H1 (cell line): Measurements from ENCODE around the gene FGF12. TPM values are rescaled to one million over a fixed set of nuclear protein-coding genes. Genes with fewer than 3 reads are reported as not detected.

Experiments used
- CTCF ChIP-seq, 3 experiments: IDR thresholded peaks; 1 replicate in 2 of 3; 2 replicates in 1 of 3; pipeline versions ENCODE4 v1.5.1 to v1.6.1; 2011; ENCODE audit warnings: low read length in 3 of 3, mild to moderate bottlenecking in 3 of 3, inconsistent platforms in 2 of 3, low read depth in 1 of 3, moderate library complexity in 1 of 3; ENCODE audit not compliant: insufficient read depth in 1 of 3; ENCODE audit errors: control extremely low read depth in 1 of 3
- KDM4A ChIP-seq: IDR thresholded peaks from one replicate; pipeline ENCODE4 v1.7.1; 2012; ENCODE audit warnings: low read depth, mild to moderate bottlenecking, moderate library complexity, low read length, inconsistent platforms; ENCODE audit not compliant: severe bottlenecking
- RXRA ChIP-seq: IDR thresholded peaks from 2 replicates; pipeline ENCODE4 v1.6.1; 2011; ENCODE audit warnings: low read depth, mild to moderate bottlenecking, low read length, moderate library complexity; ENCODE audit not compliant: insufficient read depth
- polyA plus RNA-seq, 7 experiments: library from polyadenylated mRNA; depleted of rRNA in 3 of 7; stranded (reverse) in 5 of 7; unstranded in 2 of 7; fragments of >200 nt in 5 of 7; fragments of 200-250 nt in 2 of 7; gene quantifications; 1 replicate in 5 of 7; 2 replicates in 1 of 7; 4 replicates in 1 of 7; pipeline versions ENCODE4 v1.2.1 to v1.2.3, GENCODE V29; 2011 to 2013; ENCODE audit warnings: missing spikeins in 2 of 7, mixed read lengths in 2 of 7
- total RNA-seq: library from RNA; stranded (reverse); fragmentation: NEBNext Ultra II Directional; extraction: Animal tissue kit (Norgen Biotek cat#: 25700); gene quantifications from 2 replicates; pipeline ENCODE4 v1.2.1, GENCODE V29; 2021

The FGF12 gene
- total and polyA plus RNA-seq, 2 of the 8 experiments (the other 6 are each of a cell fraction or from before 2014, with no cell fraction given) = 4.1 to 16.6 TPM

- no peak for TF ChIP-seq RXRA
- no peak for TF ChIP-seq CTCF (IDR thresholded peaks at IDR 0.05; ENCODE audit: control extremely low read depth in 1 of 3, insufficient read depth in 1 of 3, low read depth in 1 of 3, low read length in 3 of 3)
- TF ChIP-seq KDM4A = no peak
These were observed 97.9 kb downstream of the FGF12 start (continued) for GRCh38 chr3:192629429-192629828.
